Ishikawa (cell line): ENCODE results near the gene CACNA2D3.

Source experiments
- EGR1 ChIP-seq: IDR thresholded peaks from 2 replicates; pipeline ENCODE4 v1.6.1; 2012
- EP300 ChIP-seq: IDR thresholded peaks from 2 replicates; pipeline ENCODE4 v1.6.1; 2012; ENCODE audit warnings: borderline replicate concordance
- RAD21 ChIP-seq: IDR thresholded peaks from 2 replicates; pipeline ENCODE4 v1.6.1; 2012; ENCODE audit warnings: low read depth
- REST ChIP-seq: IDR thresholded peaks from 2 replicates; pipeline ENCODE4 v1.6.1; 2012; ENCODE audit warnings: low read depth, mild to moderate bottlenecking
- TAF1 ChIP-seq: IDR thresholded peaks from 2 replicates; pipeline ENCODE4 v1.6.1; 2012; ENCODE audit warnings: low read depth, mild to moderate bottlenecking

GRCh38 chr3:54599716-54600115 lies 477.4 kb downstream of the CACNA2D3 start:
- TF ChIP-seq EP300 (no peak), EGR1 (no peak), REST (no peak), TAF1 (no peak), RAD21 (no peak)
